ENCODE measurements around the gene DGCR2.
"Not testable (repeated sequence)": the region's sequence is repeated elsewhere in the genome, so short reads cannot be mapped to it uniquely, and the experiment has no call there.

The DGCR2 gene

DNA sequence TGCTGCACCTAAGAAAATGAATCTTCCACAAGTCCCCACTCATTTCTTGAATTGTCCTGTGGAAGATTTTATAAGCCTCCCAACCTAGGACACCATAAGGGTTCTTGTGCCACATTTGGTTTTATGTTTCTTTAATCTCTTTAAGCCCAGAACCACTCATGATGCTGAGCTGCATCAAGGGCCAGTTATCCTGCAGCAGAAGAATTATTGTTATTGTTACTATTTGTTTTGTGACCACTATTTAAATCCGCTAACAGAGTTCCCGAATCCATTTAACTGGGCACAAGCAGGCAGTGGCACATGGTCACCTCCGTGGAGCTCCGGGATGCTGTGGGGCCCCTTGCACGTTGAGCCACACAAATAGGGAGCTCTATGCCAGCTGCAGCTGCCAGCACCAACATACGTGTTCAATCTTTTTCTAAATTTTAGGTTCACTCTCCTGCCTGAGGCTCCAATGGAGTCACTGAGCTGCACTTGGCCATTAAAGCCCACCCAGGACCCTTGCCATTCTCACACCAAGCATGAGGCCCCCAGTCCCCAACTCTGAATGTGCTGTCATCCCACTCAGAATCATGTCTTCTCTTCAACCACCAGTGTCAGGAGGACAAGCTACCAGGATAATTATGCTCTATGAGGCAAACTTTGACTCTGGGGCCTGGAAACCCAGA lies 60.6 kb downstream of the DGCR2 start:
- DNase-seq (ENCODE audit: low read depth in 2 of 2) = no peak

DNA sequence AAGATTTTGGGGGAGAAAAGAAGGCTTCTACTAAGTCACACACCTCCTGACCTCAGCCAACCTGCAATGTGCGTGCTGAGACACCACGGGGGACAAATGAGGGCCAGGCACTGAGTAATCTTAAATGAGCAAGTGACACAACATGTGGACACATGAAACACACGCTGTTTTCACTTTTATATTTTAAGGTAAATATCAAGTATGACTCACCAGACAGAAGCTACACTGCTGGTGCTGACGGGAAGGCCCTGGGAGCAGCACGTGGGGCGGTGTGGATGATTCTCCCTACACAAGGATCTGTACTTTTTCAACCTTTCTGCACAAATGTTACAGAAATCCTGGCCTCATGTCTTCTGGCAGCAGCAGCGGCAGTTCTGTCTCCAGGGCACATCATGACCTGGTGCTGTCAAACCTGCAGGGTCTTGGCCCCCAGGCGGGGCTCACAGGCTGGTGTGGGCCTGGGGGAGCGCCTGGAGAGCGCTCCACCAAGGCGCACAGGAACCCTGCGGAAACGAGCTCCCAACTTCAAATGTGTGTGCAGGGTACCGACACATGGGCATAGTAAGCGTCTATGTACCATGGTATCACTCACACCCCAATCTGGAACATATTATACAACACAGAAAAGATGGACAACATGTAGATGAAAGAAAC lies 61.7 kb downstream of the DGCR2 start:
- DNase-seq (ENCODE audit: low read depth in 2 of 2) = no peak

DNA sequence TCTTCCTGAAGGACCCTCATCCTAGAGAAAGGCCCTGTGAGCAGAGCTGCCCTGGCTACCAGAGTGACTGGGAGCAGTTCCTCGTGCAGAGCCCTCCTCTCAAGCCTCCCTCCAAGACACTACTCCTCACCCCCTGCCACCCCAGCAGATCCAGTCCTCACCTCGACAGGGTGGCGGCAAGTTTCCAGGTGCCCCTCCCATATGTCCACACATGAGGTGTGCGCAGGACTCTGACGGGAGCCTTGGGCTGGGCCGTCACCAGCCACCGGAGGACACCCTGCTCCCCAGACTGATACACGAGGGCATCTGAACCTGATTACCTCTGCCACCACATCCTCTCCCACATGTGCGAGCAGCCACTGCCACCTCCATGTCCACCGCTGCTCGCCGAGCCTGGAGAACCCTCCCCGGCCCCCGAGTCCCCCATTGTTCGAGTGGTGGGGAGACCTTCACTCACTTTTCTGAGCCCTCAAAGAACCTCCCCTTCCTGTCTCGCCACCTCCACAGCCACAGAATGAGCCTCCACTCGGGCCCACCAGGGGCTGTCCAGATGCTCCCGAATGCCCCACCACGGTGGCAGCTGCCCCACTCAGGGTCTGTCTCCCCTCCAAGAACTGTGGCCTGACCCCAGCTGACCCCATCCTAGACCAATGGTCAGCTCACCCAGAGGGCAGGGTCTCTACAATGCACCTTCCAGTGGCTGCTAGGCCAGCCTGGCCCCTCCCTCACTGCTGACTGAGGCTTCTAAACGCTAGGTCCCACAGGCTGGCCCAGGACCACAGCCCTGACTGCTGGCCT lies 62.5 kb downstream of the DGCR2 start:
- no peak for DNase-seq (ENCODE audit: low read depth in 2 of 2)

DNA sequence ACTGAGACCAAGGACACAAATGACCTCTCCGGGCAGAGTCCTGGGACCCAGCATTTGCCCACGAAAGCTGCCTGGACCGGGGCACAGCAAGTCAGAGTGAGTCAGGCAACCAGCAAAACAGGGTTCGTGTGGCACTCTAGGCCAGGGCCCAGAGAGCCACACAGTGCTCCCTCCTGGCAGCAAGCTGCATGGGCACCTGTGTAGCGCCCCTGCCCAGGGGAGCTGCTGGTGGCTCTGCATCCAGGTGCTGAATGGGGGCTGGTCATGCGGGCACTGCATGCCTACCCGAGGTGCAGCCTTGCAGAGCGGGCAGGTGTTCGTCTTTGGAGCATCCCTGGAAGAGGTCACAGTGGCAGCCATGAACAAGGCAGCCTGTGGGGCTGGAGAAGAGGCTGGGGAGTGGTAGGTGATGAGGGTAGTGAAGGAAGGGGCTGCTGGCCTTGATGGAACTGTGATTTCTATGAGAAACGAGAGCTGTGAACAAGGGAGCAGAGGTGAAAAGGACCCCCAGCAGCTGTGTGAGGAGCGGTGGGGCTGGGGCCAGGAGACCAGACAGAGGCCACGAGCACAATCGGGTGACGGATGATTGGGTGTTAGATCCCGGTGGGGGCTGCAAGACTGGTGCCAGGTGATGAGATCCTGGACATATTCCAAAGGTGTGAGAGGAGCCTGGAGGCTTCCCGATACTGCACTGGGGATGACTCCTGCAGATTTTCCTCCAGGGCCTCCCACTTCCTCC lies 63.3 kb downstream of the DGCR2 start:
- DNase-seq (ENCODE audit: low read depth in 2 of 2) = no peak

DNA sequence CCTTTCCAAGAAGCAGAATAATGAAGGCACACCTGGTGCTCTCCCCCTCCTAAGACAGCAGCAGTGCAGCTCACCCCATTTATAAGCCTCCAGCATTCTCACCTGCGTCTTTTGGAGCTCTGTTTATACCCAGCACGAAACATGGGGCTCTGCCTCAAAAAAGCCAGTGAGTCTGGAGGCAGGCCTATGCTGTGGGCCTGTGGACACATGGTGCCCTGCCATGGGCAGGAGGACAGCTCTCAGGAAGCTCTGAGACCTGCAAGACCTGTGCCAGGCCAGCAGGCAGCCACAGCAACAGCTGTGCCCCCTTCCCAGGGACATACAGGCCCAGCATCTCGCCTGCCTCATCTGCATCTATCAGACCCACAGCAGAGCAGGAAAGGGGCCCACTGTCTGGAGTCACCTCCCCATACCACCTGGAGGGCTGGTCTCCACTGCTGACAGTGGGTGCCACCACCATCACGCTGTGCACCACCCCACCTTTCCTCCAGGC lies 64.2 kb downstream of the DGCR2 start:
- DNase-seq (ENCODE audit: low read depth in 2 of 2) = no peak

DNA sequence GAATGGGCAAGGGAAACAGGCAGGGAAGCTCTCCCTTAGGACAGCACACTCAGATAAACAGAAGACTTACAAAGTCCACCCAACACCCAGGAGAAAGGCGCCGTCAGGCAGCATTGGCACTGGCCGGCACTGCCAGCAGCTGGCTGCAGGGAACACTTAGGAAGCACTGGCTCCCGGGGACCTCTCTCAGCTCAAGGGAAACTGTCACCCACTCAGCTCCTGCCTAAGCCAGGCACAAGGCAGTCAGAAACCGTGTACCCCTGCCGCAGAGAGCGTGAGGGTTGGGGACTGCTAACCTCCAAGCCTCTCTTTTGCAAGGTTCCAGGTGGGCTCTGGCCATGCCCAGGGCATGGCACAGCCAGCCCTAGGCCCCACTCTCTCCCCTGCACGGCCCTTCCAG lies 64.7 kb downstream of the DGCR2 start:
- no peak for DNase-seq (ENCODE audit: low read depth in 2 of 2)

DNA sequence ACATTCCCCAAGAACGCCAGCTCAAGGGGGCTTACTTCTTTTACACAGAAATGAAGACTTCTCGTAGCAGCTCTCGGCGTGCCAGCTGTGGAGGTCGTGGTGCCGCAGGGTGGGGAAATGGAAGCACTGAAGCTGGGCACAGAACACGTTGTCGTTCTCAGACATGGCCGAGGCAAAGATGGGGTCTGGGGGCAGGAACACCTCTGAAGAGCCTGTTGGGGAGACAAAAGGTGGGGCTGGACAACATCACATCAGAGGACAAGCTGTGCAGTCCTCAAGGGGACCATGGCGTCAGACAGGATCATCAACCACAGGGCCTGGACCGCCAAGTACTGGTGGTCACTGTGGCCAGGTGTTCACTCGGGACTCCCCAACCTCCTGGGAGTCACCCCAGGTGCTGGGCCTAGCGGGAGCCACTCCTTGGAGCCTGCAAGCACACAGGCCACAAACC lies 65.2 kb downstream of the DGCR2 start:
- no peak for DNase-seq (ENCODE audit: low read depth in 2 of 2)

DNA sequence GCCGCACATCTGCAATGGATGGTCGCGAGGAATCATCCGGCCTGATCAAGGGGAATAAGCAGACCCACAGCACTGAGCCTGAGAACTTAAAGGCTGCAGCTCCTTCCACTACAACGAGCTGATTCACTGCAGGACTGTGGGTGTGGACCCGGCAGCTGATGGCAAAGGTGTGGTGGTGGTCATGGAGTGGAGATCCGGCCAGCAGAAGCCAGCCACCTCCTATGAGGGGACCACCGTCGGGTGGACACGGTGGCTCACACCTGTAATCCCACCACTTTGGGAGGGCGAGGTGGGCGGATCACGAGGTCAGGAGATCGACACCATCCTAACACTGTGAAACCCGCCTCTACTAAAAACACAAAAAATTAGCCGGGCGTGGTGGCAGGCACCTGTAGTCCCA lies 66.4 kb downstream of the DGCR2 start:
- DNase-seq (ENCODE audit: low read depth in 2 of 2) = no peak

DNA sequence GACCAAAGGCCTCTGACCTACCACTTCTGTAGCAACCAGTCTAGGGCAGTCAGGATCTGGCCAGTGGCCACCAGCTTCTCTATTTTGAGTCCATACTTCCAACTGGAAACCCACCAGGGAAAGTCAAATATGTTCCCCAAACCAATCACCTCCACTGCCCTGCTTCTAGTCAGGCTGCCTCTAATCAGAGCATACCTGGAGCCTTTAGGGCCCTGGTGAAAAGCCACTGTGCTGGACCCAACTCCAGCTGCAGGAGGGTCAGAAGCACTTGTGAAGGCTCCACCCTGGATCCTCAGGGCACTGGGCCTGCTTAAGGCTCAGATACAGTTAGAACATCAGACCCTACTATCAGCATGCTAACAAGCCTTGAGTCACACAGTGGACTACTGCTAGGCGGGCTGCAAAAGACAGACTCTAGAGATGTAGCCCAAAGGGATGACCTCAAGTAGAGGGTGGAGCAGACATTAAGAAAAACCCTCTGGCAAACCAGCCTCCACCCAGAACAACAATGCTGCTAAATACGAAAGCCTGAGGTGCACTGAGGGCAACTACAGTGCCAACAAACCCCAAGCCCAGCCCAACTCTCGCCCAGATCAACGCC lies 69.2 kb downstream of the DGCR2 start:
- DNase-seq (ENCODE audit: low read depth in 2 of 2) = no peak

DNA sequence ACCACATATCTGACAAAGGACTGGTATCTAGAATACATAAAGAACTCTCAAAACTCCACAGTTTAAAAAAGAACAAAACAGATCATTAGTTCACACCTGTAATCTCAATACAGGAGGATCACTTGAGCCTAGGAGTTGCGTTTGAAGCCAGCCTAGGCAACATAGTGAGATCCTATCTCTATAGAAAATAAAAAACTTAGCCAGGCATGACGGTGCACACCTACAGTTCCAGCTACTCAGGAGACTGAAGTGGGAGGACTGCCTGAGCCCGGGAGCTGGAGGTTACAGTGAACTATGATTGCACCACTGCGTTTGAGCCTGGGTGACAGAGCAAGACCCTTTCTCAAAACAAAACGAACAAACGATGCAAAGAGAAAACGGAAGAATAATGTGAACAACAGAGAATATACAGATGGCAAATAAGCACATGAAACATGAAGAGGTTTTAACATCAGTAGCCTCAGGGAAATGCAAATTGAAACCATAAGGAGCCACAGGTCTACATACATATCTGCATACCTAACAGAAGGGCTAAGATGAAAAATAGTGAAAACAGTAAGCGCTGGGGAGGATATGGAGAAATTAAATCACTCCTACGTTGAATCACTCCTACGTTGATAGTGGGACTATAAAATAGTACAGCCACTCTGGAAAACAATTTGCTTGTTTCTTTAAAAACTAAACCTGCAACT lies 70.7 kb downstream of the DGCR2 start:
- no peak for DNase-seq (ENCODE audit: low read depth in 2 of 2)

DNA sequence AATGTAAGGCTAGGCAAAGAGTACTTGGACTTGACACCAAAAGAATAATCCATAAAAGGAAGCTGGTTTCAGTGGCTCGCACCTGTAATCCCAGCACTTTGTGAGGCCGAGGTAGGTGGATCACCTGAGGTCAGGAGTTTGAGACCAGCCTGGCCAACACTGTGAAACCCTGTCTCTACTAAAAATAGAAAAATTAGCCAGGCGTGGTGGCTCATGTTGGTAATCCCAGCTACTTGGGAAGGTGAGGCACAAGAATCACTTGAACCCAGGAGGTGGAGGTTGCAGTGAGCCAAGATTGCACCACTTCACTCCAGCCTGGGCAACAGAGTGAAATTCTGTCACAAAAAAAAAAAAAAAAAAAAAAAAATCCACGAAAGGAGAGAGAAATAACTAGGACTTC lies 71.4 kb downstream of the DGCR2 start:
- DNase-seq (ENCODE audit: low read depth in 2 of 2) = not testable (repeated sequence)

DNA sequence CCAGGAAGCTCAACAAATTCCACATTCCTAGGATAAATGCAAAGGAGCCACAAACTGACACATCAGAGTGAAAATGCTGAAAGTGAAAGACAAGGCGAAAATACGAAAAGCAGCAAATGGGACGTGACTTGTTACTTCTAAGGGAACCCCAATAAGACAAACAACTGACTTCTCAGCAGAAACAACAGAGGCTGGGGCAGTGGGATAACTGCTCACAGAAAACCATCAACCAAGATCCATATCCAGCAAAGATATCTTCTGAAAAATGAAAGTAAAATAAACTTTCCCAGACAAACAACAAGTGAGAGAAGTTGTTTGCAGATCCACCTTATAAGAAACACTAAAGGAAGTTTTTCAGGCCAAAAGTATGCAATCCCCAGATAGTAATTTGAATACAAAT lies 72.1 kb downstream of the DGCR2 start:
- DNase-seq (ENCODE audit: low read depth in 2 of 2) = no peak

DNA sequence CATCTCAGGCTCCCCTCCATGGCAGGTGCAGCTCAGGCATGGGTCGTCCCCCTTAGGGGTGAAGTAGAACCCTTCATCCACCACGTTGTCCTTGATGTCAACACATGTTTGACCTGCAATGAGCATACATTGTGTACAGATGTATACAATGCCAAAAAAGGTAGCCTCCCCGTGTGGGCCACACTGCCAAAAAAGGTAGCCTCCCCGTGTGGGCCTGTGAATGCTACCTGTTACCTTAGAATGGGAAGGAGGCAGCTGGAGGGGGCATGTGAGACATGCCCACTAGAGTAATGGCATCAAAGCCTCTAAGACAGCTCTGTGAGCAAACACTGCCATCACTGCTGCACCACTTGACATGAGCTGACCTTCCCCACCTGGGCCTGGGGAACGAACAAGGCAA lies 73.7 kb downstream of the DGCR2 start:
- DNase-seq (ENCODE audit: low read depth in 2 of 2) = no peak

DNA sequence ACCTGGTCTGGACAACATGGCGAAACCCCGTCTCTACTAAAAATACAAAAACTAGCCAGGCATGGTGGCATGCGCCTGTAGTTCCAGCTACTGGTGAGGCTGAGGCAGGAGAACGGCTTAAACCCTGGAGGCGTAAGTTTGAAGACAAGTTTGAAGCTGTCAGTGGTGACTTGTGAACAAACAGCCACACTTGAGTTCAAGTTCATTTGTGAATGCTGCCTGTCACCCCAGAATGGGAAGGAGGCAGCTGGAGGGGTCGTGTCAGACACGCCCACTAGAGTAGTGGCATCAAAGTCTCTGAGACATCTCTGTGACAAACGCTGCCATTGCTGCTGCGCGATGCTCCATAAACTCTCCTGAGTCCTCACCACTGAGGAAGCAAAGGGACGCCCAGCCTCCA lies 74.2 kb downstream of the DGCR2 start:
- no peak for DNase-seq (ENCODE audit: low read depth in 2 of 2)

DNA sequence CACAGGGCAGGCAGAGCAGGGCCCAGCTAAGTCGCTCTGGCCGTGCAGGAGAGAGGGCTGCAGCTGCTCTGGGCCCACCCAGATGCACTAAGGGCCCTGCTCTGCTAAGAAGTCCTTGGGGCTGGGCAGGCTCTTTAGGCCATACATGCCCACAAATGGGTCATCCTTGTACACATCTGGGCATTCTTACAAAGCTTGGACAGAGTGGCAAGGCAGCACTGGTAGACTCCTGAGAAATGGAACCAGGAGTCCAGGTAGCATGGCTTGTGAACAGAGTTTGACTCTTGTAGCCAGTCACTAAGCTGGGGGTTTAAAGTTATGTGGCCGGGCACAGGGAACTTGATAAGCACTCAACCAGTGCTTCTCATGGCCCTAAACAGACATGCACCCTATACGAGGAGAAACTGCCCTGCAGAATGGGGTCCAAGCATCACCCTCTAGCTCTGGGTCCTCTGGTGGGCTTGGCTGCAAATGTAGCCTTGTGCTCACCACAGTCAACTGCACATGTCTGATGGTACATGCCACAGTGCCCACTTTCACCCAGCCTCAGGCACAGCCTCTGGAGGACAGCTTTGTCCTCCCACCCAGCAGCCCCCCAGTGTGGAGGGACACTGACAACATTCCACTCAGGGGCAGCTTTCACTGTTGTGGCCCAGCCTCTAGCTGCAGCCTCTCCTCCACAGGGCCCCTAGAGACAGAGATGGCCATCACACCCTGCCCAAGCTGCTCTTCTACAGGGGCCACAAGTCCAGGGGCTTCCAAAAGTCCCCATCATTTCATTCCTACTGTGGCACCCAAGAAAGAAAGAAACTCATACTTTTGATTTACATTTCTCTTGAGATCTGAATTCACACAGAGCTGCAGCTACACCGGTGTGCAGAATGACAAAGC lies 75.2 kb downstream of the DGCR2 start:
- no peak for DNase-seq (ENCODE audit: low read depth in 2 of 2)

DNA sequence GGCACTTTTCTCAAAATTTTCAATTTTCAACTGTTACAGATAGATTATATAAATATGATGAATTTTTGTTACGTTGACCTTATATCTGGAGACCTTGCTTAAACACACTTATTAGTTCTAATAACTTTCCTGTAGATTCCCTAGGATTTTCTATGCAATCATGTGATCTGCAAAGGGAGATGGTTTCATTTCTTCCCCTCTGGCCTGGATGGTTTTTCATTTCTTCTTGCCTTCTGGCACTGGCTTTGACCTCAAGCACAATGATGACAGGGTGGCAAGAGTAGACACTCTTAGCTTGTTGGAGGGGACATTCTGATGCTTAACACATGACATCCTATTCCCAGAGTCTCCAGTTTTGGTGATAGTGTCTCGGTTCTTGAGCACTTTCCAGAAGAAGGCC lies 75.9 kb downstream of the DGCR2 start:
- no peak for DNase-seq (ENCODE audit: low read depth in 2 of 2)

DNA sequence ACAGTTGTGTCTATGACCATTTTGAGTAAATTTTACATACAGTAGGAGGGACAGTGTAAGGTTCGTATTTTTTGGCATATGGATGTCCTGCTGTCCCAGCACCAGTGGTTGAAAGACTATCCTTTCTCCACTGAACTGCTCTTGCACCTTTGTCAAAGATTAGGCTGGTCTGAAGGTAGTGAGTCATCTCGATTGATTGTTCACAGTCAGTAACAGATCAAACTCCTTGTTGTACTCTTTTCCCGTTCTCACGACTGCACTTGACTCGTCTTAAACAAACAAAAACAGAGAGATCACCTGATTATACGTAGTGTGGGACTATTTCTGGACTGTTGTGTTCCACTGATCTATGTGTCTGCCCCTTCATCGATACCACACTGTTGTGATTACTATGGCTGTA lies 77.1 kb downstream of the DGCR2 start:
- no peak for DNase-seq (ENCODE audit: low read depth in 2 of 2)

DNA sequence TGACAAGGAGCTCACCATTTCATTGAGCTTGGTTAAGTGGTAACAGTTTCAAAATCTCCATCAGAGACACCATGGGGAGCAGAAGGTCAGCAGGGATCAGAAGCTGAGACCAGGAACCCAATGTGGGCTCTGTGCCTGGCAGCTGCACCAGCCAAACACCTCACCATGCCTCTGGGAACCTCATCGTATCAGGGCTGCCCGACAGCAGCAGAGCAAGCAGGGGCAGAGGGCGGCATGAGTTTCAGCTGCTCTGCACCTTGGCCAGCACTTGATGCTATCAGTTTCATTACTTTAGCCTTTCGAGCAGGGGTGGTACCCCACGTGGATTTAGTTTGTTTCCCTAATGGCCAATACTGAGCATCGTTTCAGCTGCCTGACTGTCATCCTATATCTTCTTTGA lies 77.8 kb downstream of the DGCR2 start:
- no peak for DNase-seq (ENCODE audit: low read depth in 2 of 2)

DNA sequence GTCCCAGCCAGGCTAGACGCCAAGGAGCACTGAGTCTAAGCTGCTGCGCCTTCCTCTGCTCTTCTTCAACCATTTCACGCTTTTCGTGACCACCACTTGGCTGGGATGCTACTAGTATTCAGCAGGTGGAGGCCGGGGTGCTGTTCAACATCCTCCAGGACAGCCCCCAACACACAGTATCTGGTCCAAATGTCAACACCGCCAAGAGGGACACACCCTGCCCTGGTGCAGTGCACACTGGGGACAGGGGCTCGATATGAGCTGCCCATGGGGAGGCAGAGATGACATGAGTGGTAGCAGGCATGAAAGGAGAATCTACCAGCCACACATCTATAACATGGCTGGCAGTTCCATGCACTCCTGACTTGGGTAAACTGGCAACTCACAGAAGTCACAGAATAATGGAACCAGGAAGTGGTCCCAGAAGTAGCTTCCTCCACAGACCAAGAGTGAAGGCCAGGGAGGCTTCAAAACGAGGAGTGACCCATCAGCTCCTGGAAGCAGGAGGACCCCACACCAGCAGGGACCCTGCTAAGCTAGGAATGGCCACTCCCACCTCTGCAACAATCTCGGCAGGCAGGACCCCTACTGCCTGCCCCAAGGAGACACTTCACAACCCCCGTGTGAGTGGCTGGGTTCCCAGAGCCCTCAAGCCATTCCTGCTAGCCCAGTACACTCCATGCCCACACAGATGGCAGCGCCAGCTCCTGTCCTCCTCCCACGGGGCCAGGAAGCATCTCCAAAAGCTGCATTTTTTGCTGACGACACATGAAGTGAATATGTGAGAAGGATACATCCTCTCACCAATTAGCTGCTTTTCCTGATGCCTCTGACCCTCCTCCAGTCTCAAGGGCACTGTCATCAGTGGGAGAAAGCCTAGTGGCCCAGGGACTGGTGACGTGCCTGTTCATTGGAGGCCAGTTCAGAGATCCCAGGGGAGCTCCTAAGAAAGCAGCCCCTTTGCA lies 78.8 kb downstream of the DGCR2 start:
- no peak for DNase-seq (ENCODE audit: low read depth in 2 of 2)

All from stimulated activated CD8-positive, alpha-beta memory T cell treated with anti-CD3 and anti-CD28 coated beads, Interleukin-15, amount 100 ng/mL, for 48 hours (primary cell).